Kidney tubule cell (primary cell): ENCODE data around the gene COQ10A.
"Not testable (repeated sequence)": the region's sequence is repeated elsewhere in the genome, so short reads cannot be mapped to it uniquely, and the experiment has no call there.

Experiments used
- DNase-seq: peaks from one replicate; pipeline ENCODE4 v3.0.0-alpha.2; 2018; ENCODE audit warnings: low spot score

The COQ10A gene

DNA sequence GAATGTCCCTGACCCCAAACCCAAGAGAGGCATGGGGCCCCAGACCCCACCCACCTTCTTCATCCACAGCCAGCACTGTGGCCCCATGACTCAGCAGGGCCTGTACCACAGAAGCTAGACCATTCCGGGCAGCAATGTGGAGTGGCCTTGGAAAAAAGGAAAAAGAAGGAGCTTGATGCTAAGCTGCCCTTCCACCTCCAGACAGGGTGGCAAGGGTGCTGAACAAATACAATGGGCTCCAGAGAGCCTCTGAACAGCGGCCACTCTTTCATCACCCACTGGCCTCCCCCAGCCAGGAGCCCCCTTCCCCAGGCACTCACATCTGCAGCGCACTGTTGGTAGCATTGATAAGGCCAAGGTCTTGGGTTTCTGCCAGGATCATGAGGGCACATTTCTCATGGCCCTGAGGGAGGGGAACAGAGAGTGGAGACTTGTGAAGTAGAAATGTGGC lies 23.0 kb upstream of the COQ10A start:
- DNase-seq = no peak

- no peak for DNase-seq
Measured at GRCh38 chr12:56244494-56244893, 22.2 kb upstream of the COQ10A start.

GRCh38 chr12:56247923-56248322 lies 18.8 kb upstream of the COQ10A start:
- DNase-seq = no peak

GRCh38 chr12:56248711-56249110 lies 18.0 kb upstream of the COQ10A start:
- no peak for DNase-seq

GRCh38 chr12:56252649-56253048 lies 14.1 kb upstream of the COQ10A start:
- DNase-seq = no peak

- DNase-seq = no peak
Measured at GRCh38 chr12:56253091-56253490, 13.7 kb upstream of the COQ10A start.

DNA sequence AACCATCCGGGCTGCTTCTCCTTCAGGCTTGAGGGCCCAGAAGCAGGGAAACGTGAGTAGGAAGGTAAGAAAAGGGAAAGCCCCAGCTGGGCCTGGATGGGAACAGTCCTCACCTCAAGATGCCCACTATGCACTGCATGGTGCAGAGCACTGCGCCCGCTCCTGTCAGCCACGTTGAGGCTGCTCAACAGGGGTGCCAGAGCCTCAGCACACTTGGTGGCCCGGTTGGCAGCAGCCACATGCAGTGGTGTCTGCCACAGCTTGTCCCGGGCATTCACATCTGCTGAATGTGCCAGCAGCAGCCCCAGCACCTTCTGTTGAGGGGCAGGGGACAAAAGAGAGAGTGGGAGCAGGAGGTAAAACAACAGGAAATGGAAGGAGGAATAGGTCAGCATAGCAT lies 11.1 kb upstream of the COQ10A start:
- DNase-seq = no peak

DNA sequence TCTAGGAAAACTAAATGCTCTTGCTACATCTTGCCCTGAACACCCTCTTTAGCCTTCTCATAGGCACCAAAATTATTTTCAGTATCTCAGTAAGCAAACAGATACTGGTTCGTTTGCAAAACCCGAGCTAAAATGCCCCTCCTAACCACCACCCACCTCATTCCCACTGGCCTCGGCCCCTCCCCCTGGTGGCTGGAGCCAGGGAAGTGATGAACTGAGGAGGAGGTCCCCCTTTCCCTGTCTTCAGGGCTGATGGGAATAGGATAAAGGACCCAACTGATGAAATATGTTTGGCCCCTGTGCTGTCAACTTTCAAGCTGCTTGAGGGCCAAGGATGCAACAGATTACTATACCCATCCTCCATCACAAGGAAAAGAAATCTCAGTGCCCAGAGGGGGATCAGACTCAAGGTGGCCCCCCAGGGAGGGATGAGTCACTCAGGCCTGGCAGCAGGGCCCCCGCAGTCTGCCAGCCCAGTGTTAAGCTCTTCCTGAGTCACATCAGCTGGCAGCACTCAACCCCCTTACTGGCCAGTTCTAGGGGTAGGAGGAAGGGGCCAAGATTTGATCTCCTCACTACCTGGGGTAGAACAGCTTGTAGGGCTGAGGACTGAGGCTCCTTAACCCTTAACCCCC lies 10.3 kb upstream of the COQ10A start:
- DNase-seq = peak; percentile 72

DNA sequence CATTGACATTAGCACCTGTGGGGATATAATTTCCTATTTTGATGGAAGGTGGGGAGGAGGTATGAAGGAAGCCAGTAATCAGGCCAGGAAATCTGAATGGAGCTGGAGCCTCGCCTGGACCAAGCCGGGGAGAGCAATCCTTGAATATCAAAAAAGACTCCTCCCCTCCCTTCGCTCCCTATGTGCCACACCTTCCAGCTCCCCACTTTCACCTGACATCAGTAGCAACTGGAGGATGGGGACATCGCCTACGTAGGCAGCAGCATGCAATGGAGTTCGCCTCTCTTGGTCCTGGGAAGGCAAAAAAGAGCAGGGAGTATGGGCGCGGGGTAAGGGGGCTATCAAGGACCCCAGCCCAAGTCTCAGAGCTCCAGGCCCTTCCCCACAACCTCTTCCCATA lies 9.7 kb upstream of the COQ10A start:
- DNase-seq = no peak

- peak; percentile 43 for DNase-seq
Measured at GRCh38 chr12:56257491-56258067, 9.2 kb upstream of the COQ10A start.

GRCh38 chr12:56258068-56258819 lies 8.5 kb upstream of the COQ10A start, which contains the start of gene ANKRD52:
ANKRD52 (minus strand) TSS chr12:56258384; CDS start chr12:56258269, 115 bp downstream.
- DNase-seq = peak; percentile 76

GRCh38 chr12:56258820-56259183 lies 7.9 kb upstream of the COQ10A start:
- no peak for DNase-seq

- no peak for DNase-seq
Measured at GRCh38 chr12:56260380-56260779, 6.4 kb upstream of the COQ10A start.

DNA sequence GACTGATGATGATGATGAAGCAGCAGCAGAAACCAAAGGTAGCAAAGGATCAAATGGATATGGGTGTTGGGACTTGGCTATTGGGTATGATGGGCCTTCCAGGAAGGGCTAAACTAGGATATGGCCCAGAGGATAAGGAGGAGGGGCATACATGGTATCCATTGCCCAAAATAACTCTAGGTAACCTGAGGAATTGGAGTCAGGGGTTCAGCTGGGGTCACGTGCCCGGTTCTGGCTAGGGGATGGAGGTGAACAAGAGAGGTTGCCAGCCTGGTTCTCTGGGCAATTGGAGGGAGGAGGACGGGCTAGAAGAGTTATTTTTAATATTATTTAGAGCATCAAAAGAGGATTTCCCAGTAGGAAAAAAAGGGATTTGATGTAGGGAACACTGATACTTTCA lies 5.8 kb upstream of the COQ10A start:
- DNase-seq = no peak

DNA sequence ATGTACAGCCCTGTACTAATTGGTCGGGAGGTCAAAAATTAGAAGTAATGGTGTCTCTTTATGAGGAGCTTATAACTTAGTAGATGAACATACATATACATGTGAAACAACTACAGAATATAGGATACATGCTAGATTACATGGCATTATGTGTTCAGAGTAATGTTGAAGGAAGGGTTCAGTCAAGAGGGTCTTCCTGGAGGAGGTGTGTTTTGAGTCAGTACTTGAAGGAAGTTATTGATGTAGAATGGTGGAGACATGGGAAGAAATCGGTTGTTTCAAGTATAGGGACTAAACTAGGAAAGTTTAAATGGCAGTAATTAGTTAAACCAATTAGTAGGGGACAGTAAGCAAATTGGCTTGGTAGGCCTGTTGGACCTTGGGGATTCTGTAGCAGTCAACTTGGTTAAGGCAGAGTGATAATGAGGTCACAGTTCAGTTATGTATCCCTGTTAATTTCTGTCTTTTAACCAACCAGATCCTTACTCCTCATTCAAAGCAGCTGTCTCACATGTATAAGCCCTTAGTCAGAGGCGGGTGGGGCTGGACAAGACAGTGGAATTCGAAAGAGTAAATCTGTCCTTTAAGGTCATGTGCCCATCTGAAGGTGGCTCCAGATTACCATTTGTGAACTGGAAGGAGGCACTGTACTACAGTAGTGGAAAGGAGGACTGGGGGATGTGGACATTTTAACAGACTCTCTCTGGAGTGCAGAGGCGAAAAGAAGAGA lies 5.1 kb upstream of the COQ10A start:
- DNase-seq = peak; percentile 95

DNA sequence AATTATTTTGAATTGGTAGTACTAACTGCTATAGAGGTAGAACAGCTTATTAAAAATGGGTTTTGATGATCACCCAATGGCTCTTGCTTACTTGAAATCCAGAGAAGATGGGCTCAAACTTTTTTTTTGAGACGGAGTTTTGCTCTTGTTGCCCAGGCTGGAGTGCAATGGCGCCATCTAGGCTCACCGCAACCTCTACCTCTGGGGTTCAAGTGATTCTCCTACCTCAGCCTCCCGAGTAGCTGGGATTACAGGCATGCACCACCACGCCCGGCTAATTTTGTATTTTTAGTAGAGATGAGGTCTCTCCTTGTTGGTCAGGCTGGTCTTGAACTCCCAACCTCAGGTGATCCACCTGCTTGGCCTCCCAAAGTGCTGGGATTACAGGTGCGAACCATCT lies 3.8 kb upstream of the COQ10A start:
- DNase-seq = not testable (repeated sequence)

GRCh38 chr12:56266068-56266692 lies 562 bp upstream of the COQ10A start:
- DNase-seq = not testable (repeated sequence)

- DNase-seq = no peak
Measured at GRCh38 chr12:56267443-56268071, 815 bp downstream of the COQ10A start.

- peak; percentile 29 for DNase-seq
Measured at GRCh38 chr12:56271031-56271430, 4.3 kb downstream of the COQ10A start.

GRCh38 chr12:56272468-56272867 lies 5.7 kb downstream of the COQ10A start:
- DNase-seq = not testable (repeated sequence)

- DNase-seq = no peak
Measured at GRCh38 chr12:56274299-56274698, 7.6 kb downstream of the COQ10A start.

DNA sequence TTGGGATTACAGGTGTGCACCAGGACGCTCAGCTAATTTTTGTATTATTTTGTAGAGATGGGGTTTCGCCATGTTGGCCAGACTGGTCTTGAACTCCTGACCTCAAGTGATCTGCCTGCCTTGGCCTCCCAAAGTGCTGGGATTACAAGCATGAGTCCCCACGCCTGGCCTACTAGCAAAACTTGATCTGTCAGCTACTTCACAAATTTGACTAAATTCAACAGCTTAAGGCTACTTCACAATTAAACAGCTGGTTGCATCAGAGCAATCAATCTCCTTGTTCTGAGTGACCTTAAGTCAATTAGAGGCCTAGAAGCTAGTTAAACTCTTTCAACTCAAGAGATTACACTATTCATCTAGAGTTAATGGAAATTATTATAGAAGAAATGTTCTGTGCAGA lies 12.2 kb downstream of the COQ10A start:
- DNase-seq = no peak
